NB4 (cell line): ENCODE measurements around the gene MYLK.

ENCODE experiments used
- CTCF ChIP-seq: IDR thresholded peaks from one replicate; pipeline ENCODE4 v1.5.1; 2012; ENCODE audit warnings: low read depth, low read length
- MYC ChIP-seq: IDR thresholded peaks from 2 replicates; pipeline ENCODE4 v1.6.1; 2011; ENCODE audit warnings: low read depth, low read length

GRCh38 chr3:123725652-123726400 is 158.3 kb downstream of the MYLK start:
- TF ChIP-seq CTCF: no peak
- no peak for TF ChIP-seq MYC
